ENCODE measurements around the gene TECPR2. TPM values are rescaled to one million over a fixed set of nuclear protein-coding genes. Genes with fewer than 3 reads are reported as not detected.

The TECPR2 gene
- total and polyA plus RNA-seq, 2 of the 13 experiments (the other 11 are each of a cell fraction or from before 2014, with no cell fraction given), result 3.5 to 5.7 TPM

DNA sequence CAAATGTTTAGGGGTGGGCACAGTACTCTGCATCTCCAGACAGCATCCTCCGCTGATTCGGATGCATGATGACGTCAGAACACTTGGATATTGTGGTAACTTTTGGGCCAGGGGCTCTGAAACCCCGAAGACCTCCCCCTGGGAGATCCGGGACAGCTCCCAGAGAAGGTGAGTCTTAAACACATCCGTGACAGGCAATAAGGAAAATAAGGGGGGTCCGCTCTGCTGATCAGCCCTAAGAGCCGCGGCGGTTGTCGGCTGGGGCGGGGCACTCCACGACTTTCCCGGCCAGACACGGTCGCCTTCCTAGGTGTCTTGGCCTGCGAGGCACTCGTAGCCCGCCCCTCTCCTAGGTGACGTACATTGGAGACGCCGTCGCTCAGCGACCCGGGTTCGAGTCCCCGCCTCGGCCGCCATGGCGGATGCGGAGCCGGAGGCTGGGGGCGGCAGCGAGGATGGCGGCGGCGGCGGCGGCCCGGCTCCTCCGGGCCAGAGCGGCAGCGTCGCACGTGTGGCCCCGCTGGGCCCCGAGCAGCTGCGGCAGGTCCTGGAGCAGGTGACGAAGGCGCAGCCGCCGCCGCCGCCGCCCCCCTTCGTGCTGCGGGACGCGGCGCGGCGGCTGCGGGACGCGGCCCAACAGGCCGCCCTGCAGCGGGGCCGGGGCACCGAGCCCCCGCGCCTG is 43.2 kb upstream of the TECPR2 start, which contains the start of gene ZNF839 (continued):
- TF ChIP-seq, protein P1, sequence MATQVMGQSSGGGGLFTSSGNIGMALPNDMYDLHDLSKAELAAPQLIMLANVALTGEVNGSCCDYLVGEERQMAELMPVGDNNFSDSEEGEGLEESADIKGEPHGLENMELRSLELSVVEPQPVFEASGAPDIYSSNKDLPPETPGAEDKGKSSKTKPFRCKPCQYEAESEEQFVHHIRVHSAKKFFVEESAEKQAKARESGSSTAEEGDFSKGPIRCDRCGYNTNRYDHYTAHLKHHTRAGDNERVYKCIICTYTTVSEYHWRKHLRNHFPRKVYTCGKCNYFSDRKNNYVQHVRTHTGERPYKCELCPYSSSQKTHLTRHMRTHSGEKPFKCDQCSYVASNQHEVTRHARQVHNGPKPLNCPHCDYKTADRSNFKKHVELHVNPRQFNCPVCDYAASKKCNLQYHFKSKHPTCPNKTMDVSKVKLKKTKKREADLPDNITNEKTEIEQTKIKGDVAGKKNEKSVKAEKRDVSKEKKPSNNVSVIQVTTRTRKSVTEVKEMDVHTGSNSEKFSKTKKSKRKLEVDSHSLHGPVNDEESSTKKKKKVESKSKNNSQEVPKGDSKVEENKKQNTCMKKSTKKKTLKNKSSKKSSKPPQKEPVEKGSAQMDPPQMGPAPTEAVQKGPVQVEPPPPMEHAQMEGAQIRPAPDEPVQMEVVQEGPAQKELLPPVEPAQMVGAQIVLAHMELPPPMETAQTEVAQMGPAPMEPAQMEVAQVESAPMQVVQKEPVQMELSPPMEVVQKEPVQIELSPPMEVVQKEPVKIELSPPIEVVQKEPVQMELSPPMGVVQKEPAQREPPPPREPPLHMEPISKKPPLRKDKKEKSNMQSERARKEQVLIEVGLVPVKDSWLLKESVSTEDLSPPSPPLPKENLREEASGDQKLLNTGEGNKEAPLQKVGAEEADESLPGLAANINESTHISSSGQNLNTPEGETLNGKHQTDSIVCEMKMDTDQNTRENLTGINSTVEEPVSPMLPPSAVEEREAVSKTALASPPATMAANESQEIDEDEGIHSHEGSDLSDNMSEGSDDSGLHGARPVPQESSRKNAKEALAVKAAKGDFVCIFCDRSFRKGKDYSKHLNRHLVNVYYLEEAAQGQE (IDR thresholded peaks at IDR 0.05; ENCODE audit: borderline replicate concordance in 1 of 2, low read depth in 1 of 2, low read length in 2 of 2), result no peak
- TF ChIP-seq, protein P2, sequence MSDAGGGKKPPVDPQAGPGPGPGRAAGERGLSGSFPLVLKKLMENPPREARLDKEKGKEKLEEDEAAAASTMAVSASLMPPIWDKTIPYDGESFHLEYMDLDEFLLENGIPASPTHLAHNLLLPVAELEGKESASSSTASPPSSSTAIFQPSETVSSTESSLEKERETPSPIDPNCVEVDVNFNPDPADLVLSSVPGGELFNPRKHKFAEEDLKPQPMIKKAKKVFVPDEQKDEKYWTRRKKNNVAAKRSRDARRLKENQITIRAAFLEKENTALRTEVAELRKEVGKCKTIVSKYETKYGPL (CRISPR knock-in tag; IDR thresholded peaks at IDR 0.05), result no peak
- TF ChIP-seq, protein P3, sequence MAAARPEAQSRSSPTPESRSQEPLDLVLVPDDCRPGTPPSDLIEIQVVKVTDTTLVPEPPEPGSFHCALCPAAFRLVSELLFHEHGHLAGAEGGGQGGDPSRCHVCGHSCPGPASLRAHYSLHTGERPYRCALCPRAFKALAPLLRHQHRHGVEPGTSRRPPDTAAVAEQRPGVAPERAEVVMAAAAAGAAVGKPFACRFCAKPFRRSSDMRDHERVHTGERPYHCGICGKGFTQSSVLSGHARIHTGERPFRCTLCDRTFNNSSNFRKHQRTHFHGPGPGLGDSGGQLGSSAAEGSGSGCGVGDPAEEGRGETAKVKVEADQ (CRISPR knock-in tag; IDR thresholded peaks at IDR 0.05; ENCODE audit: borderline replicate concordance), result peak; percentile 86
- peak in 1 of 2 experiments; percentile 39; a peak in 1 of 4 replicates for TF ChIP-seq POLR2A (IDR thresholded peaks at IDR 0.05; ENCODE audit: insufficient read depth in 1 of 2, low read depth in 2 of 2, low read length in 2 of 2)
- TF ChIP-seq, protein P4, sequence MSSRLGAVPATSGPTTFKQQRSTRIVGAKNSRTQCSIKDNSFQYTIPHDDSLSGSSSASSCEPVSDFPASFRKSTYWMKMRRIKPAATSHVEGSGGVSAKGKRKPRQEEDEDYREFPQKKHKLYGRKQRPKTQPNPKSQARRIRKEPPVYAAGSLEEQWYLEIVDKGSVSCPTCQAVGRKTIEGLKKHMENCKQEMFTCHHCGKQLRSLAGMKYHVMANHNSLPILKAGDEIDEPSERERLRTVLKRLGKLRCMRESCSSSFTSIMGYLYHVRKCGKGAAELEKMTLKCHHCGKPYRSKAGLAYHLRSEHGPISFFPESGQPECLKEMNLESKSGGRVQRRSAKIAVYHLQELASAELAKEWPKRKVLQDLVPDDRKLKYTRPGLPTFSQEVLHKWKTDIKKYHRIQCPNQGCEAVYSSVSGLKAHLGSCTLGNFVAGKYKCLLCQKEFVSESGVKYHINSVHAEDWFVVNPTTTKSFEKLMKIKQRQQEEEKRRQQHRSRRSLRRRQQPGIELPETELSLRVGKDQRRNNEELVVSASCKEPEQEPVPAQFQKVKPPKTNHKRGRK (CRISPR knock-in tag; IDR thresholded peaks at IDR 0.05), result no peak
- no peak for TF ChIP-seq SOX13 (IDR thresholded peaks at IDR 0.05)
- TF ChIP-seq SOX13 (CRISPR knock-in tag; conservative IDR thresholded peaks at IDR 0.05 in 1 of 2, IDR thresholded peaks at IDR 0.05 in 1 of 2), result peak in 1 of 2 experiments; percentile 33; a peak in 1 of 4 replicates
- TF ChIP-seq ZNF121 (CRISPR knock-in tag; IDR thresholded peaks at IDR 0.05), result no peak
- TF ChIP-seq TCF7 (IDR thresholded peaks at IDR 0.05; ENCODE audit: low read depth), result no peak
- no peak for TF ChIP-seq SRSF9 (IDR thresholded peaks at IDR 0.05; ENCODE audit: borderline replicate concordance, insufficient read depth, low read depth, low read length, poor library complexity, severe bottlenecking)
- no peak for TF ChIP-seq MIER2 (CRISPR knock-in tag; IDR thresholded peaks at IDR 0.05)
- peak; percentile 71; the same call in 1 of the 2 replicates for TF ChIP-seq ZNF772 (CRISPR knock-in tag; IDR thresholded peaks at IDR 0.05)
- TF ChIP-seq HOXA3 (CRISPR knock-in tag; IDR thresholded peaks at IDR 0.05), result peak; percentile 94
- no peak for TF ChIP-seq ZNF235 (CRISPR knock-in tag; IDR thresholded peaks at IDR 0.05; ENCODE audit: borderline replicate concordance)
- TF ChIP-seq, protein P5, sequence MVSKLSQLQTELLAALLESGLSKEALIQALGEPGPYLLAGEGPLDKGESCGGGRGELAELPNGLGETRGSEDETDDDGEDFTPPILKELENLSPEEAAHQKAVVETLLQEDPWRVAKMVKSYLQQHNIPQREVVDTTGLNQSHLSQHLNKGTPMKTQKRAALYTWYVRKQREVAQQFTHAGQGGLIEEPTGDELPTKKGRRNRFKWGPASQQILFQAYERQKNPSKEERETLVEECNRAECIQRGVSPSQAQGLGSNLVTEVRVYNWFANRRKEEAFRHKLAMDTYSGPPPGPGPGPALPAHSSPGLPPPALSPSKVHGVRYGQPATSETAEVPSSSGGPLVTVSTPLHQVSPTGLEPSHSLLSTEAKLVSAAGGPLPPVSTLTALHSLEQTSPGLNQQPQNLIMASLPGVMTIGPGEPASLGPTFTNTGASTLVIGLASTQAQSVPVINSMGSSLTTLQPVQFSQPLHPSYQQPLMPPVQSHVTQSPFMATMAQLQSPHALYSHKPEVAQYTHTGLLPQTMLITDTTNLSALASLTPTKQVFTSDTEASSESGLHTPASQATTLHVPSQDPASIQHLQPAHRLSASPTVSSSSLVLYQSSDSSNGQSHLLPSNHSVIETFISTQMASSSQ (IDR thresholded peaks at IDR 0.05; ENCODE audit: low read depth), result no peak
- TF ChIP-seq, protein P5 (CRISPR knock-in tag; IDR thresholded peaks at IDR 0.05; ENCODE audit: borderline replicate concordance), result no peak
- no peak for TF ChIP-seq SNRNP70 (IDR thresholded peaks at IDR 0.05; ENCODE audit: low read depth, low read length)
- no peak for TF ChIP-seq RFXANK (CRISPR knock-in tag; IDR thresholded peaks at IDR 0.05)
